ENCODE data around the gene TATDN2. TPM values are rescaled to one million over a fixed set of nuclear protein-coding genes. Genes with fewer than 3 reads are reported as not detected.
A peak's percentile ranks its signal among the peaks of the same experiment; 100 is the strongest.

Gene TATDN2
- total and polyA plus RNA-seq, 9 of the 15 experiments (the other 6 are each of a cell fraction or from before 2014, with no cell fraction given) = 5.2 to 44.7 (median 25.8) TPM

- TF ChIP-seq ZNF592 (IDR thresholded peaks at IDR 0.05) (peak; percentile 57; the same call in 1 of the 2 replicates), RHOXF2B (CRISPR knock-in tag; conservative IDR thresholded peaks at IDR 0.05) (no peak), SMARCE1 (IDR thresholded peaks at IDR 0.05) (peak; percentile 85; the same call in 1 of the 2 replicates), ATF3 (IDR thresholded peaks at IDR 0.05) (peak; percentile 70), ATF3 (CRISPR knock-in tag; conservative IDR thresholded peaks at IDR 0.05) (no peak), ZNF316 (IDR thresholded peaks at IDR 0.05) (peak; percentile 30; the same call in 1 of the 2 replicates), NFE2 (IDR thresholded peaks at IDR 0.05; ENCODE audit: low read depth) (peak; percentile 45), AFF1 (IDR thresholded peaks at IDR 0.05; ENCODE audit: low read depth in 1 of 2, partially characterized antibody in 2 of 2) (peak in 1 of 2 experiments; percentile 34), ZNF785 (CRISPR knock-in tag; IDR thresholded peaks at IDR 0.05) (no peak), TFAP4 (CRISPR knock-in tag; IDR thresholded peaks at IDR 0.05; ENCODE audit: borderline replicate concordance) (peak; percentile 34; the same call in 1 of the 2 replicates), ETV6 (IDR thresholded peaks at IDR 0.05; ENCODE audit: borderline replicate concordance in 1 of 2, low read depth in 2 of 2, low read length in 1 of 2) (peak; percentile 25 to 78; a peak in 2 of 4 replicates), ETV6 (CRISPR knock-in tag; IDR thresholded peaks at IDR 0.05; ENCODE audit: borderline replicate concordance) (no peak)
Observed at GRCh38 chr3:10292505-10293419, 44.5 kb downstream of the TATDN2 start, which contains the start of gene GHRL (continued).

Data from K562 (cell line).